ENCODE measurements around the gene LRRTM4.
"Not testable (repeated sequence)": the region's sequence is repeated elsewhere in the genome, so short reads cannot be mapped to it uniquely, and the experiment has no call there.

LRRTM4 gene

DNA sequence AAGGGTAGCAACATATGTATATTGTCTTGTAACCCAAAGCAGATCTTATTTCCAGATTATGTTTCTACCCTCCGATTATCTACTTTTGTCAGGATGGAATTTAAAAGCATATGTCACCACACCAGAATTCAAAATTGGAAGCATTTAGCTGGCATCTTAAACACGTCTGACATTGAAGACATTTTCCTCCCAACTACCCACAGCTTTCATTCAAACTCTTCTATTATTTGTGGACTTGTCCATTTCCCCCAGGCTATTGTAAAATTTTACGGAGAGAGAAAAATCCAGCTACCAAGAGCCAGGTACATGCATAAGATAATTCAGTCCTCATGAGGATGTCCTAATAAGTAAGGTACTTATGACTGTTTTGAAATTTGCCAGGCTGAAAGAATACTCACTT lies 659.3 kb downstream of the LRRTM4 start:
- no peak for DNase-seq (ENCODE audit: low read depth)

DNA sequence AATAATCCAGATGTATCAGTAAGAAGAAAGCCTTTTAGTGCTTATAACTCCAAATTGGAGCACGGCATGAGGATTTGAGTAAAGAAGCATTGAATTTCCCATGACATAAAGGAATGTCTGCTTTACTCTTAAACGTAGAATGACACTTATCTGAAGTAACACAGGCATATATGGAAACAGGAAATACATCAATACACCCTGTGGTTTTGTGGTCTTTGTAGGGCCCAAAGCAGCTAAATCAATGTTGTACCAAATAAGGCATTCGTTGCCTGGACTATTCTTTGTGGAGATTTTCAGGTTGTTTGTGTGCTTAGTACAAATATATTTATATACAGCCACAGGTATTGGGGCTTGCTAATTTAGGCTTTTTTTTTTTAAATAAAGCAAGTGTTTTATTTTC lies 660.5 kb downstream of the LRRTM4 start:
- DNase-seq (ENCODE audit: low read depth): no peak

GRCh38 chr2:76851000-76851399 lies 671.2 kb downstream of the LRRTM4 start:
- no peak for DNase-seq (ENCODE audit: low read depth)

DNA sequence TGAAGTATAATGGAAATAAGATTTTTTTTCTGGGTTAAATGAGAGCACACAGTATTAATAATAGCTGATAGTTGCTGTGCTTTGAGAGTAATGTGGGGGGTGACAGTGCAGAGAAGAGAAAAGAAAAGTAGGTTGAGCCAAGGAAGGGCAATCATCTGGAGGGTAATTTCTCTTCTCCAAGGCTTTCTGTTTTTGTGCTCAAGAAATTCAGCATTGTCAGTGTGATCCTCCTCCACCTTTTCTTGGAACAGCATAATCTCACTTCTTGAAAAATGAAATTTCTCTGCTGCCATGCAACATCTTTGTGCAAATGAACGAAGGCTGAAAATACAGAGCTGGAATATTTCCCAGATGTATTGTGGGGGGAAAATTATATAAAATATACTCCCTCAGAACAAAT lies 673.1 kb downstream of the LRRTM4 start:
- DNase-seq (ENCODE audit: low read depth): no peak

GRCh38 chr2:76839826-76840225 lies 682.4 kb downstream of the LRRTM4 start:
- no peak for DNase-seq (ENCODE audit: low read depth)

GRCh38 chr2:76829374-76830234 lies 692.6 kb downstream of the LRRTM4 start:
- DNase-seq (ENCODE audit: low read depth): no peak

DNA sequence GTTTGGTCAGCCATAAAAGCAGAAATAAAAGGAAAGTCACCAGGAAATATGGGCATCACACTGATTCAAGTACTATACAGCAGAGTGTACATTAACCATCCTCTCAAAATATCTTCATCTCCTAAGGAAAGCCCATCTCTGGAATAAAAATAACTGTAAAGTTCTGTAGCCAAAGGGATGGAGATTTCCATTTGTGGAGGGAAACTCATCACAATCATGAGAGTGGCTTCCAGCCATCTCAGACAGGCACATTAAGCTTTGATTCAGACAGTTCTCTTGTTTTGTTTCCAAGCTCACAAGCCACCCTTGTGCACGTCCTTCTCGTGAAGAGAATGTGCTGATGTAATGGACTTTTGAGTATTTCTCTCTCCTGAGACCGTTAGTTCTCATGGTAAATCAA lies 695.5 kb downstream of the LRRTM4 start:
- DNase-seq (ENCODE audit: low read depth): no peak

DNA sequence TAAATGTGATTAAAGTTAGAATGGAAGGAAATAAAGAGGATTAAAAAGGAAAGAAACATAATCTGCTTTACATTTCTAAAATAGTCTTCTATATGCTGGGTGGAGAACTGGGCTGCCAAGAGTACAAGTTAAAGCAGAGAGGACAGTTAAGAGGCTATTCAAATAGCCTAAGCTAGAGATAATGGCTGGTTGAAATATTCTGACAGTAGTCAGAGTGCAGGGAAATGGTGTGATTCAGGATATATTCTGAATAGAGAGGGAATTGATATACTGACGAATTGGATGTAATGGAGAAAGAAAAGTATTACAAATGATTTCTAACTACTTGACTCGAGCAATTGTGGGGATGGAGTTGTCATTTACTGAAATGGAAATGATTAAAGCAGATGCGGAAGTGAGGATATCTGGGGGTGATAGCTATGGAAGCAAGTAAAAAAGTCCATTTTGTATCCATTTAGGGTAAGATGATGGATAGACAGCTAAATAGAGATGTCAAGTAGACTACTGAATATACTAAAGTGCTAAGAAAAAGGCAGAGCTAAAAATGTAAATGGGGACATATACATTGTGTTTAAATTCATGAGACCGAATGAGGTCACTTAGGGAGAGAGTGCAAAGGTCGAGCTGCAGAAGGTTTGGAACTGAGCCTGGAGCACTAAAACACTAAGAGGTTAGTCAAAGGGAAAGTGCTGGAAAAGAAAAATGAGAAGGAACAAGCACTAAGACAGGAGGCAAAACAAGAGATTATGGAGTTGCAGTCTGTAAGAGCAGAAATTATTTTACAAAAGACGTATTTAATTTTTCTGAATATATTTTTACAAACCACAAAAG lies 696.8 kb downstream of the LRRTM4 start:
- no peak for DNase-seq (ENCODE audit: low read depth)

- no peak for DNase-seq (ENCODE audit: low read depth)
These were observed 700.4 kb downstream of the LRRTM4 start for GRCh38 chr2:76821731-76822130.

DNA sequence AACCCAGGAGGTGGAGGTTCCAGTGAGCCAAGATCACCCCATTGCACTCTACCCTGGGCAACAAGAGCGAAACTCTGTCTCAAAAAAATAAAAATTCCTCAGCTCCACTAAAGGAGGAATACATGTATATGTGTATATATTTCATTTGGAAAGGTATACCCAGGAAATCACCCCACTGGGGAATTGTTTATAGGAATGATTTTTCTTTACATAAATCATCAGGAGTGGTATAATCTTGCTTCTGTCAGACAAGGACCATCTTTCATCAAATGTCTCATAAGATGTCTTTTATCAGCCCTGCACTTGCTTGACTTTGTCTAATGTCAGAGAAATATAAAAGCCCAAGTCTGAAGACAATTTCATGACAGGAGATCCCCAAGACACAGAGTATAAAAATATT lies 709.1 kb downstream of the LRRTM4 start:
- DNase-seq (ENCODE audit: low read depth): no peak

- DNase-seq (ENCODE audit: low read depth): no peak
These were observed 710.0 kb downstream of the LRRTM4 start for GRCh38 chr2:76812156-76812555.

- DNase-seq (ENCODE audit: low read depth): no peak
These were observed 713.0 kb downstream of the LRRTM4 start for GRCh38 chr2:76809136-76809535.

DNA sequence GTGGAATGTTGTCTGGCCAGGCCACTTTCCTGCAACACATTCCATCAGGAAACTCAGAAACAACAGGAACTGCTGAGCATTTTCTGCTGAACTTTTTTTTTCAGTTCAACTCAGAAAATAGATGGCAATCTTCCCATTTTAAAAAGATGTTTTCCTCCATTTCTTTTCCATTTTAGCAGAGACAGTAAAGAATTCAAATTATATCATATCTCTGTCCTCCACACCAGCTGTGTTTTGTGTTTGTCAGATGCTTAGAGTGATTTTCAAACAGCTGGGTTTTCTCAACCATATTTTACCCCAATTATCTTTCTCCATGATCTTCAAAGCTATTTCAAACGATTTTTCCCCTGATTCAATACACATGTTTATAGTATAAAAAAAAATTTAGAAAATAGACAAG lies 713.4 kb downstream of the LRRTM4 start:
- no peak for DNase-seq (ENCODE audit: low read depth)

DNA sequence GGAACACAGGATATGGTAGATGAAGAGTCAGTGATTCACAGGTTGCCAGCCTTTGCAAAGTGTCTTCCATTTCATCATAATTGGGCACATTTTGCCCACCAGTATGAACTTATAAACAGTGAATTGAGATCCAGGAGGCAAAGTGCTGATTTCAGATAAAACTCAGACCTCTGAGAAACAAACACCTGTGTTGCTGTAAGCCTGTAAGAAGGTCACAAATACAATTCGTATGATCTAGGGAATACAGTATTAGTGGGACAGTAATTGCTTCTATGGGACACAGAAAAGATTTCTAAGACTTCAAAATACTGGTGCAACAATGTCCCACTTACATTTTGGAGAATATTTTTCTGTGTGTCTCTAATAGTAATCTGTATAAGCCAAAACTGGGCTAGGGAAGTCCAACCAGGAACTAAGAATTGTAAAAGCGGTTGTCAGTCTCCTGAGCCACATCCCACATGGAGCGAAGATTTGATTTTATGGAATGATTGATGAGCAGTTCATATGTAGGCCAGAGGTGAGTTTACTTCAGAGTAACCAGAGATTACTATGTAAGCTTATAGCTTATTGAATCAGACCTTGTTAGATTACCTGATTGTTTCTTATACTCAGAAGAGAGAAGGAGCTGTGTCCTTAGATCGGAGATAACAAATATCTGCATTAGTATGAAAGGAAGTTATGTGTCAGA lies 728.4 kb downstream of the LRRTM4 start:
- no peak for DNase-seq (ENCODE audit: low read depth)

GRCh38 chr2:76781313-76781712 lies 740.9 kb downstream of the LRRTM4 start:
- DNase-seq (ENCODE audit: low read depth): not testable (repeated sequence)

GRCh38 chr2:76763276-76763675 lies 758.9 kb downstream of the LRRTM4 start:
- no peak for DNase-seq (ENCODE audit: low read depth)

- DNase-seq (ENCODE audit: low read depth): no peak
These were observed 761.8 kb downstream of the LRRTM4 start for GRCh38 chr2:76760367-76760704.

DNA sequence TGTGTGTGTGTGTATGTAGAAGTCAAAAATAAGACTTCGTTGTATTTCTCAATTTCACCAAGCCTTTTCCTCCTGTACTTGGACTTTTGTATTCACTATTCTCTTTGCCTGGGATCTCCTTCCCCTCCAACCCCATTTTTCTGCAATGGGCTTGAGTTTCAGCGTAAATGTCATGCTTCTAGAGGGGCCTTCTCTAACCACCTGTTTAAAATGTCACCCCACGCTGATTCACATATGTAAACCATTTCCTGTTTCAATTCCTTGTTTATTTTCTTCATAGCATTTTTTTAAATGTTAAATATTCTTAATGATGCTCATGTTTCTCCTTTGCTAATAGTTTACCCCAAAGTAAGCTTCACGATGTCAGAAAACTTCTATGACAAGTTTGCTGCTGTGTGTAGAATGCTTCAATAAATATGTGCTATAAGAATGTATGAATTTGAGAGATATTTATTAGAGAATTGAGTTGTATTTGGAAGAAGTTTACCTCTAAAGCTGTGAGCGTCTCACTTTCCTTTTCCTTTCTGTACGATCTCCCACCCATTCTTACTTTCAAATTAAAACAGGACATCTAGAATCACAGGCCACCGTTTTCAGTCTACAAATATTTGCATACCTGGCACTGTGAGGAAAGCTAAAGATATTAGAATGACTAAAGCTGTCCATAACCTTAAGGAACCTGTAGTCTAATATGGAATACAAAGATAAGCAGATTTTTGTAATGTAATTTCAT lies 762.4 kb downstream of the LRRTM4 start:
- DNase-seq (ENCODE audit: low read depth): no peak

GRCh38 chr2:76752506-76752905 lies 769.7 kb downstream of the LRRTM4 start:
- DNase-seq (ENCODE audit: low read depth): no peak

DNA sequence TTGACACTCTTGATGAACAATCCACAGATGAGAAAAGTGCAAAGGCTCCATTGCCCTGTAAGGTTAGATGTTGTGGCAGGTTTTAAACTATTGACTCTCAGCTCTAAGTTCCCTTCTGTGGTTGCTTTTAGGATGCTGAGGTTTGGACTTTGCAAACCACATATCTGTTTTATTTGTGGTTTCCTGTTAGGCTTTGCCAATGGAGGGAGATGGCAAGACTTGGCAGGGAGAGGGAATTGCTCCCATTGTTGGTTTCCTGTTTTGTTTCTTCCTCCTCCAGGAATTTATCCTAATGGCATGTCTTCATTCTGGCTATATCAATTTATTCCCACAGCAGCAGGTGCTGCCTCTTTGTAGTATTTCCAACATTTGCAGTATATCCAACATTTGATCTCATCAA lies 772.3 kb downstream of the LRRTM4 start:
- DNase-seq (ENCODE audit: low read depth): no peak

- DNase-seq (ENCODE audit: low read depth): no peak
These were observed 773.4 kb downstream of the LRRTM4 start for GRCh38 chr2:76748581-76749296.

Measured in activated T-helper 1 cell treated with Interleukin-2 at 50 U/mL for 16 hours (primary cell).